Measurements from ENCODE around the gene KRTAP4-5.

GRCh38 chr17:41103896-41104295 is 45.7 kb downstream of the KRTAP4-5 start:
- TF ChIP-seq CTCF (IDR thresholded peaks at IDR 0.05): no peak
- TF ChIP-seq POLR2A (IDR thresholded peaks at IDR 0.05): no peak
